Prostate gland (tissue), 2 donors: ENCODE measurements around the gene TBC1D19. TPM values are rescaled to one million over a fixed set of nuclear protein-coding genes. Genes with fewer than 3 reads are reported as not detected.
A peak's percentile ranks its signal among the peaks of the same experiment; 100 is the strongest.

Experiments
- DNase-seq: peaks from one replicate; pipeline ENCODE4 v3.0.0-alpha.2; 2019; ENCODE audit warnings: low spot score
- H3K27ac ChIP-seq, 2 donors: fragments of 200-600 bp; sonication (generic); 2 replicates each; pipeline ENCODE4 v1.5.1; 2017 to 2019
- H3K27me3 ChIP-seq: fragments of 200-600 bp; sonication (generic); replicated peaks from 2 replicates; pipeline ENCODE4 v1.5.1; 2019; ENCODE audit not compliant: insufficient read depth
- H3K36me3 ChIP-seq, 2 donors: fragments of 200-600 bp; sonication (generic); 1 replicate in 1 of 2; 2 replicates in 1 of 2; pipeline versions ENCODE4 v1.5.1 to v1.8.1; 2017 to 2019
- H3K4me1 ChIP-seq: fragments of 200-600 bp; sonication (generic); replicated peaks from 2 replicates; pipeline ENCODE4 v1.5.1; 2019
- H3K4me3 ChIP-seq, 2 donors: fragments of 200-600 bp; sonication (generic); 2 replicates each; pipeline ENCODE4 v1.5.1; 2017 to 2019
- H3K9me3 ChIP-seq: fragments of 200-600 bp; sonication (generic); 2 replicates; pipeline ENCODE4 v1.5.1; 2017
- POLR2A ChIP-seq: fragments of 450-650 bp; IDR thresholded peaks from one replicate; pipeline ENCODE4 v1.6.1; 2016; ENCODE audit warnings: antibody characterized with exemption, mild to moderate bottlenecking
- POLR2AphosphoS5 ChIP-seq: sonication (generic); formaldehyde crosslinking; IDR thresholded peaks from one replicate; pipeline ENCODE4 v1.6.1; 2017; ENCODE audit warnings: antibody characterized with exemption
- WGBS: methylation state at CpG from one replicate; pipeline ENCODE4 v1.1.5; 2018; 5-methylcytosine and 5-hydroxymethylcytosine counted together
- intact Hi-C: fragments of 100-400 bp; cut with DNase I; formaldehyde crosslinking; loops from one replicate; pipeline ENCODE4 v1.14.2; 2022
- total RNA-seq, 2 donors: library from RNA; depleted of rRNA; stranded (reverse); fragments of >200 nt; gene quantifications; one replicate each; pipeline ENCODE4 v1.1.0, GENCODE V29; 2016
- TF ChIP-seq, protein P1 (sequence below), 4 experiments: fragments of 200-600 bp in 2 of 4; fragments of 450-650 bp in 2 of 4; sonication (generic) in 2 of 4; IDR thresholded peaks; 1 replicate in 3 of 4; 2 replicates in 1 of 4; pipeline ENCODE4 v1.5.1; 2016 to 2019; ENCODE audit warnings: antibody characterized with exemption in 4 of 4, mild to moderate bottlenecking in 2 of 4, moderate library complexity in 2 of 4

The TBC1D19 gene
- total RNA-seq, 2 donors from 2014 or later, result 11.3 to 19.9 TPM

DNA sequence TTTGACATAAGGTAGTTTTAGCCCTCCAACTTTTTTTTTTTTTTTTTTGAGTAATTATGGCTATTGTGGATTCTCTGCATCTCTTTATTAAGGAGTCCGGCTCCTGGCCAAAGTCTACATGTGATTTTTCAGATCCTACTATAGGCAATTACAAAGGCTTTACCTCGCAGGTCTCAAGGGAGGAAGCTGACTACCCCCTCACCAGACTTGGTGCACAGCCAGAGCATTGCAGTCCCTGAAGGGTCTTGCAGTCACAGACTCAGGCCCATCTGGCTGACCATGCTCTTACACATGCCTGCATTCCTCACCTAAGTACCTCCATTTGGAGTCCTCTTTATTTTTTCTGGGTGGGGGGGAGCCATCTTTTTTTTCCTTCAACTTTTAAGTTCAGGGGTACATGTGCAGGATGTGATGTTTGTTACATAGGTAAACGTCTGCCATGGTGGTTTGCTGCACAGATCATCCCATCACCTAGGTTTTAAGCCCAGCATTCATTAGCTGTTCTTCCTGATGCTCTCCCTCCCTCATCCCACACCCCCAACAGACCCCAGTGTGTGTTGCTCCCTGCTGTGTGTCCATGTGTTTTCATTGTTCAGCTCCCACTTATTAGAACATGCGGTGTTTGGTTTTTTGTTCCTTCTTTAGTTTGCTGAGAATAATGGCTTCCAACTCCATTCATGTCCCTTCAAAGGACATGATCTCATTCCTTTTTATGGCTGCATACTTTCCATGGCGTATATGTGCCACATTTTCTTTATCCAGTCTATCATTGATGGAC lies 188.4 kb downstream of the TBC1D19 start:
- Histone ChIP-seq H3K27ac (no peak overlapping the region), H3K36me3 (no peaks in the 10 kb centered on the region), H3K4me1 (no peaks in the 10 kb centered on the region), H3K9me3 (no peaks in the 10 kb centered on the region), H3K4me3 (no peak overlapping the region), H3K27me3 (no peaks in the 10 kb centered on the region)
- intact Hi-C loops, result no loop called here
- 97% methylated on average over 5 of the region's 5 CpGs for WGBS
- TF ChIP-seq POLR2A (no peak), POLR2AphosphoS5 (no peak)
- TF ChIP-seq, protein P1, sequence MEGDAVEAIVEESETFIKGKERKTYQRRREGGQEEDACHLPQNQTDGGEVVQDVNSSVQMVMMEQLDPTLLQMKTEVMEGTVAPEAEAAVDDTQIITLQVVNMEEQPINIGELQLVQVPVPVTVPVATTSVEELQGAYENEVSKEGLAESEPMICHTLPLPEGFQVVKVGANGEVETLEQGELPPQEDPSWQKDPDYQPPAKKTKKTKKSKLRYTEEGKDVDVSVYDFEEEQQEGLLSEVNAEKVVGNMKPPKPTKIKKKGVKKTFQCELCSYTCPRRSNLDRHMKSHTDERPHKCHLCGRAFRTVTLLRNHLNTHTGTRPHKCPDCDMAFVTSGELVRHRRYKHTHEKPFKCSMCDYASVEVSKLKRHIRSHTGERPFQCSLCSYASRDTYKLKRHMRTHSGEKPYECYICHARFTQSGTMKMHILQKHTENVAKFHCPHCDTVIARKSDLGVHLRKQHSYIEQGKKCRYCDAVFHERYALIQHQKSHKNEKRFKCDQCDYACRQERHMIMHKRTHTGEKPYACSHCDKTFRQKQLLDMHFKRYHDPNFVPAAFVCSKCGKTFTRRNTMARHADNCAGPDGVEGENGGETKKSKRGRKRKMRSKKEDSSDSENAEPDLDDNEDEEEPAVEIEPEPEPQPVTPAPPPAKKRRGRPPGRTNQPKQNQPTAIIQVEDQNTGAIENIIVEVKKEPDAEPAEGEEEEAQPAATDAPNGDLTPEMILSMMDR (IDR thresholded peaks at IDR 0.05), result no peak
- DNase-seq, result no peak

DNA sequence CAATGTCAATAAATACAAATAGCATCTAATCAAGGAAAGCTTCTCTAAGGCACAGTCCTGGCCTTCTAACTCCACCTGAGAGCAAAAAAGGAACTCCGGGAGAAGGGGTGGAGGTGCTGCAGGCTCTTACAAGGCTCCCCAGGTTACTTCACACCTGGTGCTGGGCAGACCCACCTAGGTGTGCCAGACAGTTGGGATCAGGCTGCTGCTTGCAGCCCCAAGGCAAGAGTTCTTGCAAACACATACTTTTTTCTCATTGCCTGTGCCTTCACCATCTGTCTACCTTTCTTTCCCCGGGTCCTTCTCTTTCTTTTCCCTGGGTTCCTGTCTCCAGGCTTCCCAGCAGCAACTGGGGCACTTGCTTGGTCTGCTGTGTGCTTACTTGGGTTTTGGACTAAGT lies 195.3 kb downstream of the TBC1D19 start:
- Histone ChIP-seq H3K27ac (no peak overlapping the region), H3K27me3 (no peaks in the 10 kb centered on the region), H3K9me3 (no peaks in the 10 kb centered on the region), H3K36me3 (no peaks in the 10 kb centered on the region), H3K4me3 (no peak overlapping the region), H3K4me1 (no peaks in the 10 kb centered on the region)
- intact Hi-C loops, result no loop called here
- DNase-seq, result no peak
- 42% methylated on average over 2 of the region's 2 CpGs for WGBS
- TF ChIP-seq POLR2AphosphoS5, result no peak
- TF ChIP-seq, protein P1 (IDR thresholded peaks at IDR 0.05), result no peak
- no peak for TF ChIP-seq POLR2A

DNA sequence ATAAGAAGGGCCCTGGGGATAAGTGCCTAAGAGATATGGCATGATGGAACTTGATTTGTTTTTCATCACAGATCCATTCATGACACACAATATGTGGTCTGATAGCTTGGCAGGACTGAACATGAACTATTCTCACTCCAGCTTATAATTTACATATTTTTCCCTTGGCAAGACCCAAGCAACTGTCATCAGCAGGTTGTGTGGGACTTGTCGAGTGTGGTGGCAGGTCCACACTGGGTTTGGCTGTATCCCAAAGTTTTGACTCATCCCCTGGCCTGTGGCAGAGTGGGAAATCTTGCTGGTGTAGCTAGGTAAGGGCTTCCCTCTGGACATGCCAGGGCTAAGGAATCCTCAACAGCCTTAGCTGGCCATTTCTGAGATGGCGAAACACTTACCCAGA lies 195.8 kb downstream of the TBC1D19 start:
- Histone ChIP-seq H3K4me1 (no peaks in the 10 kb centered on the region), H3K27me3 (no peaks in the 10 kb centered on the region), H3K27ac (peak overlapping the region in 1 of 2 donors; percentile 24), H3K9me3 (no peaks in the 10 kb centered on the region), H3K4me3 (no peak overlapping the region), H3K36me3 (no peaks in the 10 kb centered on the region)
- 59% methylated on average over 2 of the region's 2 CpGs for WGBS
- intact Hi-C loops, result no loop called here
- DNase-seq, result peak; percentile 83
- TF ChIP-seq POLR2AphosphoS5 (peak; percentile 64), POLR2A (no peak)

DNA sequence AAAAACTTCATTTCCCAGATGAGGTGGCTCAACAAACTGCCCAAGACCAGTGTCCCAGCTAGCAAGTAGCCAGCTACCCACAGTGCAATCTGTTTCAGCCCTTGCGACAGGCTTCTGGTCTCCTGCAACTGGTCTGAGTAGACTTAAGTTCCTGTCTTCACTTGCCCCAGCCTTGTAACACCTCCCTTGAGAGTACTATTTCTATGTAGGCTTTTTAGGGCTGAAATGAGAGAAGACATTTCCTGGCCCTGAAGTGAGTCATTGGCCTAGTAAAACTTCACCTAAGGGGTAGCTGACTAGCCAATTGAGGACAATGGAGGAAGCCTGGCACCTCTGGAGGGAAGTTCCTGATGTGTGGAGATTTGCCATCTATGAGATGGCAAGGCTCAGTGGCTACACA lies 196.7 kb downstream of the TBC1D19 start:
- H3K27me3 ChIP-seq, result no peaks in the 10 kb centered on the region
- H3K9me3 ChIP-seq, result no peaks in the 10 kb centered on the region
- peak; percentile 10 for DNase-seq
- no peak overlapping the region for H3K4me3 ChIP-seq
- no peaks in the 10 kb centered on the region for H3K36me3 ChIP-seq
- TF ChIP-seq, protein P1 (IDR thresholded peaks at IDR 0.05), result no peak
- TF ChIP-seq POLR2AphosphoS5, result no peak
- TF ChIP-seq POLR2A, result no peak
- intact Hi-C loops, result no loop called here
- 59% methylated on average over 1 of the region's 1 CpG for WGBS
- no peak overlapping the region for H3K27ac ChIP-seq
- H3K4me1 ChIP-seq, result no peaks in the 10 kb centered on the region

- 65% methylated on average over 3 of the region's 3 CpGs for WGBS
- no peak overlapping the region for H3K27ac ChIP-seq
- H3K4me3 ChIP-seq, result no peak overlapping the region
- H3K27me3 ChIP-seq, result no peaks in the 10 kb centered on the region
- H3K4me1 ChIP-seq, result peaks cover 2% of the 10 kb centered on the region
- H3K36me3 ChIP-seq, result no peaks in the 10 kb centered on the region
- no peaks in the 10 kb centered on the region for H3K9me3 ChIP-seq
- intact Hi-C loops, result no loop called here
- TF ChIP-seq POLR2A (no peak), POLR2AphosphoS5 (no peak)
- TF ChIP-seq, protein P1 (IDR thresholded peaks at IDR 0.05), result no peak
- DNase-seq, result no peak
These were observed 198.4 kb downstream of the TBC1D19 start for GRCh38 chr4:26782168-26782829.
